Measurements from ENCODE around the gene ZNF232. TPM values are rescaled to one million over a fixed set of nuclear protein-coding genes. Genes with fewer than 3 reads are reported as not detected.

Gene ZNF232
- polyA plus RNA-seq, 1 of the 3 experiments (the other 2 are of a cell fraction): 3.4 TPM

DNA sequence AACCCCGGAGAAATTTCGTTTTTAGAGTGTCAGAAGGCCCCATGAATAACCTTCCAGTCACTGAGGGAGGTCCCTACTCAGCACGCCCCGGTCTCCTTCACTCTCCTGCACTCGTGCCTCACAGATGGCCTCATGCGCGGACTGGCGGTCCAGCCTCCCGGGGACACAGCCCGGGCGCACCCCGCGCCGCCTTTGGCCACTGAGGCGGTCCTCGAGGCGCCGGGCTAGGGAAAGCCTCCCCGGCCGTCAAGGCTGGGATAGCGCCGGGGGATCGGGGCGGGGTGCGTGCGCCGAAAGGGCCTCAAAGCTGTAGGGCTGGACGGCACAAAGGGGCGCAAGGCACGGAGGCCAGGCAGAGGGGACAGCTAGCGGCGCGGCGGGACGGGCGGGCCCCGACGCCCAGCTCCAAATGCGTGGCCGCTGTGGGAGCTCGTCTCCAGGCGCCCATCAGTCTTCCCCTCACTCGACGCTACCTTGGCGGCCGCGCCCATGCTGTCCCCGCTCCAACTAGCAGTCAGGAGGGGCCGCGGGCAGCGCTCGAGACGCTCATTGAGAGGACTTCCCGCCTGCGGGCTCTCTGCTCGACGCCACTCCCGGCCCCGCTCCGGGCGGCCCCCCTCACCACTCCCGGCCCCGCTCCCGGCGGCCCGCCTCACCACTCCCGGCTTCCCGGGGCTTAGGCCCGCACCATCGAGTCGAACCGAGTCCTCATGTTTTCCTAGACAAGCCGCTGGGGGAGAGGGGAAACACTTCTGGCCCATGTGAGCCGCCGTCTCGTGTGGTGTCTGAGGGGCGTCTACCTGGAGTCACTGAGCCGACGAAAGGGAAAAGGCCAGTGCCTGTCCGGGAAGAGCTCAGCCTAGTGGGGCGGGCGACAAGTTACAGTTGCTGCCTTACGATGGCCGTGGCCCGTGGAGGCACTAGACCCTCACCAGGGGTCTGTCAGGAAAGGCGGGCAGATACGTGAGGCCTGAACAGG is 4.3 kb upstream of the ZNF232 start, which contains the start of gene USP6:
USP6 (plus strand) TSS at position 360 of the 979 bp plus-strand sequence. CDS start 14,336 bp downstream, outside the sequence.
- ChIA-PET POLR2A (no interaction called here), CTCF (no interaction called here)
- no peaks in the 10 kb centered on the region for H4K20me1 ChIP-seq (ENCODE audit: insufficient read depth)
- peaks cover 2 to 5% of the 10 kb centered on the region in 2 experiments for H3K36me3 ChIP-seq (replicated peaks in 1 of 2; ENCODE audit: control insufficient read depth in 1 of 2, insufficient read depth in 2 of 2, low read length in 1 of 2)
- DNase-seq: no peak
- H3F3A ChIP-seq (replicated peaks; ENCODE audit: insufficient read depth): peaks cover 7% of the 10 kb centered on the region
- peaks cover 13% of the 10 kb centered on the region; the same call in 1 of the 2 replicates for H3K27me3 ChIP-seq (ENCODE audit: insufficient read depth)
- peaks cover 0 to 3% of the 10 kb centered on the region in 2 experiments; a peak in 2 of 4 replicates for H3K4me1 ChIP-seq (ENCODE audit: control insufficient read depth in 1 of 2, insufficient read depth in 2 of 2, low read depth in 1 of 2, low read length in 1 of 2)
- no peak within 1 kb of the TSS for H3K4me2 ChIP-seq
- no peaks in the 10 kb centered on the region for H3K9me3 ChIP-seq
- H3K9ac ChIP-seq: no peak within 1 kb of the TSS
- WGBS (ENCODE audit: low lambda C conversion rate): 56% methylated on average over 29 of the region's 87 CpGs
- H2AFZ ChIP-seq (ENCODE audit: low read depth): no peak within 1 kb of the TSS
- no peak within 1 kb of the TSS for H3K27ac ChIP-seq (ENCODE audit: low read depth in 2 of 2, low read length in 1 of 2)
- H3K4me3 ChIP-seq (ENCODE audit: low read depth in 2 of 2, low read length in 1 of 2): no peak within 1 kb of the TSS
- peaks cover 7% of the 10 kb centered on the region; the same call in 1 of the 2 replicates for H3K9me2 ChIP-seq
- TF ChIP-seq, protein P1, sequence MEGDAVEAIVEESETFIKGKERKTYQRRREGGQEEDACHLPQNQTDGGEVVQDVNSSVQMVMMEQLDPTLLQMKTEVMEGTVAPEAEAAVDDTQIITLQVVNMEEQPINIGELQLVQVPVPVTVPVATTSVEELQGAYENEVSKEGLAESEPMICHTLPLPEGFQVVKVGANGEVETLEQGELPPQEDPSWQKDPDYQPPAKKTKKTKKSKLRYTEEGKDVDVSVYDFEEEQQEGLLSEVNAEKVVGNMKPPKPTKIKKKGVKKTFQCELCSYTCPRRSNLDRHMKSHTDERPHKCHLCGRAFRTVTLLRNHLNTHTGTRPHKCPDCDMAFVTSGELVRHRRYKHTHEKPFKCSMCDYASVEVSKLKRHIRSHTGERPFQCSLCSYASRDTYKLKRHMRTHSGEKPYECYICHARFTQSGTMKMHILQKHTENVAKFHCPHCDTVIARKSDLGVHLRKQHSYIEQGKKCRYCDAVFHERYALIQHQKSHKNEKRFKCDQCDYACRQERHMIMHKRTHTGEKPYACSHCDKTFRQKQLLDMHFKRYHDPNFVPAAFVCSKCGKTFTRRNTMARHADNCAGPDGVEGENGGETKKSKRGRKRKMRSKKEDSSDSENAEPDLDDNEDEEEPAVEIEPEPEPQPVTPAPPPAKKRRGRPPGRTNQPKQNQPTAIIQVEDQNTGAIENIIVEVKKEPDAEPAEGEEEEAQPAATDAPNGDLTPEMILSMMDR (IDR thresholded peaks at IDR 0.05): no peak
- TF ChIP-seq FOXJ3 (CRISPR knock-in tag; IDR thresholded peaks at IDR 0.05): no peak
- H3K79me2 ChIP-seq (ENCODE audit: insufficient read depth): no peaks in the 10 kb centered on the region

DNA sequence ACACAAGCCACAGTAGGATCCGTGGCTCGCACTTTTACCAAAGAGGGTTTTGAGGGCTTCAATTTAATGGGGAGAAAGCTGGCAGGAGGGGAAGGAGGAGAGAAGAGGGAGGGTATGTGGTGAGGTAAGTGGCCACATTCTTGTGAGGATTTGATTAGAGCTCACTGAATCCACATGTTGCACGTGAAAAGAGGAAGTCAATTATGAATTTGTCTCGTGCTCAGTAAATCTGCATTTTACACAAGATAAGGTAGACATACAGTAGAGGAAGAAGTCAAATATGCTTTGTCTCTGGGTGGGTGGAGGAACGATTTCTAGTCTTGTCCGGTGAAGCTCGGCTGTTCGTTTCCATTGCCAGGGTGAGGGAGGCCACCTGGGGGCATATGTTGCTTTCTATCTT is 862 bp downstream of the ZNF232 start:
- H3K27ac ChIP-seq (ENCODE audit: low read depth in 2 of 2, low read length in 1 of 2): no peak overlapping the region; a peak in 1 of 4 replicates
- no peaks in the 10 kb centered on the region for H3K79me2 ChIP-seq (ENCODE audit: insufficient read depth)
- H3K4me1 ChIP-seq (ENCODE audit: control insufficient read depth in 1 of 2, insufficient read depth in 2 of 2, low read depth in 1 of 2, low read length in 1 of 2): peaks cover 0 to 7% of the 10 kb centered on the region in 2 experiments; a peak in 2 of 4 replicates
- no peak overlapping the region for H3K9ac ChIP-seq
- H3K9me2 ChIP-seq: peaks cover 7% of the 10 kb centered on the region; the same call in 1 of the 2 replicates
- no peak for DNase-seq
- H3F3A ChIP-seq (replicated peaks; ENCODE audit: insufficient read depth): peaks cover 7% of the 10 kb centered on the region
- CTCF ChIA-PET: interaction anchor here (1.2 to 1.9 kb wide), 2 partner anchors 48 to 202 kb away, joined by 3 to 5 read pairs; no protein-coding TSS in a partner anchor
- H3K4me3 ChIP-seq (ENCODE audit: low read depth in 2 of 2, low read length in 1 of 2): peak overlapping the region; percentile 81 to 84
- WGBS (ENCODE audit: low lambda C conversion rate): 72% methylated on average over 8 of the region's 8 CpGs
- no peaks in the 10 kb centered on the region for H4K20me1 ChIP-seq (ENCODE audit: insufficient read depth)
- POLR2A ChIA-PET: interaction anchor here (1.0 to 1.7 kb wide), 2 partner anchors 10 to 13 kb away, joined by 3 to 5 read pairs; no protein-coding TSS in a partner anchor
- H3K36me3 ChIP-seq (replicated peaks in 1 of 2; ENCODE audit: control insufficient read depth in 1 of 2, insufficient read depth in 2 of 2, low read length in 1 of 2): peaks cover 27 to 28% of the 10 kb centered on the region in 2 experiments
- peak overlapping the region; percentile 92 for H3K4me2 ChIP-seq
- H2AFZ ChIP-seq (ENCODE audit: low read depth): 0 out of 2 replicates have a peak overlapping the region, but pooled peaks have one; percentile 99
- no peaks in the 10 kb centered on the region; the same call in 1 of the 2 replicates for H3K27me3 ChIP-seq (ENCODE audit: insufficient read depth)
- H3K9me3 ChIP-seq: peaks cover 8% of the 10 kb centered on the region; the same call in 1 of the 2 replicates
- no peak for TF ChIP-seq RCOR1 (IDR thresholded peaks at IDR 0.05; ENCODE audit: low read length)
- TF ChIP-seq, protein P1 (IDR thresholded peaks at IDR 0.05): no peak
- TF ChIP-seq, protein P2, sequence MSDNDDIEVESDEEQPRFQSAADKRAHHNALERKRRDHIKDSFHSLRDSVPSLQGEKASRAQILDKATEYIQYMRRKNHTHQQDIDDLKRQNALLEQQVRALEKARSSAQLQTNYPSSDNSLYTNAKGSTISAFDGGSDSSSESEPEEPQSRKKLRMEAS (IDR thresholded peaks at IDR 0.05; ENCODE audit: low read depth): no peak
- TF ChIP-seq FOSL2 (IDR thresholded peaks at IDR 0.05; ENCODE audit: borderline replicate concordance, low read depth): no peak
- no peak for TF ChIP-seq FOXM1 (IDR thresholded peaks at IDR 0.05; ENCODE audit: low read depth)
- TF ChIP-seq TCF12 (IDR thresholded peaks at IDR 0.05): no peak
- no peak for TF ChIP-seq TEAD4 (IDR thresholded peaks at IDR 0.05; ENCODE audit: borderline replicate concordance, insufficient read depth)
- no peak for TF ChIP-seq POLR2AphosphoS5 (IDR thresholded peaks at IDR 0.05; ENCODE audit: low read depth, low read length)
- TF ChIP-seq, protein P3, sequence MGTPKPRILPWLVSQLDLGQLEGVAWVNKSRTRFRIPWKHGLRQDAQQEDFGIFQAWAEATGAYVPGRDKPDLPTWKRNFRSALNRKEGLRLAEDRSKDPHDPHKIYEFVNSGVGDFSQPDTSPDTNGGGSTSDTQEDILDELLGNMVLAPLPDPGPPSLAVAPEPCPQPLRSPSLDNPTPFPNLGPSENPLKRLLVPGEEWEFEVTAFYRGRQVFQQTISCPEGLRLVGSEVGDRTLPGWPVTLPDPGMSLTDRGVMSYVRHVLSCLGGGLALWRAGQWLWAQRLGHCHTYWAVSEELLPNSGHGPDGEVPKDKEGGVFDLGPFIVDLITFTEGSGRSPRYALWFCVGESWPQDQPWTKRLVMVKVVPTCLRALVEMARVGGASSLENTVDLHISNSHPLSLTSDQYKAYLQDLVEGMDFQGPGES (IDR thresholded peaks at IDR 0.05; ENCODE audit: low read depth, low read length): no peak
- no peak for TF ChIP-seq YY1 (IDR thresholded peaks at IDR 0.05; ENCODE audit: low read depth)
- TF ChIP-seq, protein P4, sequence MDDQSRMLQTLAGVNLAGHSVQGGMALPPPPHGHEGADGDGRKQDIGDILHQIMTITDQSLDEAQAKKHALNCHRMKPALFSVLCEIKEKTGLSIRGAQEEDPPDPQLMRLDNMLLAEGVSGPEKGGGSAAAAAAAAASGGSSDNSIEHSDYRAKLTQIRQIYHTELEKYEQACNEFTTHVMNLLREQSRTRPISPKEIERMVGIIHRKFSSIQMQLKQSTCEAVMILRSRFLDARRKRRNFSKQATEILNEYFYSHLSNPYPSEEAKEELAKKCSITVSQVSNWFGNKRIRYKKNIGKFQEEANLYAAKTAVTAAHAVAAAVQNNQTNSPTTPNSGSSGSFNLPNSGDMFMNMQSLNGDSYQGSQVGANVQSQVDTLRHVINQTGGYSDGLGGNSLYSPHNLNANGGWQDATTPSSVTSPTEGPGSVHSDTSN (IDR thresholded peaks at IDR 0.05): no peak
- no peak for TF ChIP-seq EP300 (IDR thresholded peaks at IDR 0.05; ENCODE audit: borderline replicate concordance in 1 of 2, low read depth in 1 of 2, low read length in 1 of 2)
- no peak for TF ChIP-seq SIN3A (IDR thresholded peaks at IDR 0.05; ENCODE audit: borderline replicate concordance, low read depth, low read length)
